WERI-Rb-1 (cell line): Measurements from ENCODE around the gene GIPC1.
"Not testable (repeated sequence)": the region's sequence is repeated elsewhere in the genome, so short reads cannot be mapped to it uniquely, and the experiment has no call there.

Experiments
- DNase-seq: peaks from one replicate; pipeline ENCODE4 v3.0.0-alpha.2; 2020
- H3K27ac ChIP-seq: fragments of 250-450 bp; sonication (Bioruptor Pico); 2 replicates; pipeline ENCODE4 v1.5.1; 2020; ENCODE audit warnings: mild to moderate bottlenecking, moderate library complexity
- H3K27me3 ChIP-seq: fragments of 250-450 bp; sonication (Bioruptor Pico); 2 replicates; pipeline ENCODE4 v1.5.1; 2021; ENCODE audit warnings: mild to moderate bottlenecking, low read depth, moderate library complexity; ENCODE audit not compliant: insufficient read depth, severe bottlenecking
- H3K36me3 ChIP-seq: fragments of 250-450 bp; sonication (Bioruptor Pico); 2 replicates; pipeline ENCODE4 v1.5.1; 2020; ENCODE audit warnings: mild to moderate bottlenecking, moderate library complexity
- H3K4me3 ChIP-seq: 2 replicates; pipeline ENCODE4 v1.5.1; 2011; ENCODE audit warnings: low read depth, mild to moderate bottlenecking, control low read depth, low read length
- H3K9me3 ChIP-seq: fragments of 250-450 bp; sonication (Bioruptor Pico); 2 replicates; pipeline ENCODE4 v1.5.1; 2021; ENCODE audit warnings: mild to moderate bottlenecking, moderate library complexity; ENCODE audit not compliant: severe bottlenecking
- CTCF ChIP-seq: IDR thresholded peaks from 2 replicates; pipeline ENCODE4 v1.5.1; 2011; ENCODE audit warnings: low read depth, mild to moderate bottlenecking, control low read depth, inconsistent platforms, low read length

Gene GIPC1

DNA sequence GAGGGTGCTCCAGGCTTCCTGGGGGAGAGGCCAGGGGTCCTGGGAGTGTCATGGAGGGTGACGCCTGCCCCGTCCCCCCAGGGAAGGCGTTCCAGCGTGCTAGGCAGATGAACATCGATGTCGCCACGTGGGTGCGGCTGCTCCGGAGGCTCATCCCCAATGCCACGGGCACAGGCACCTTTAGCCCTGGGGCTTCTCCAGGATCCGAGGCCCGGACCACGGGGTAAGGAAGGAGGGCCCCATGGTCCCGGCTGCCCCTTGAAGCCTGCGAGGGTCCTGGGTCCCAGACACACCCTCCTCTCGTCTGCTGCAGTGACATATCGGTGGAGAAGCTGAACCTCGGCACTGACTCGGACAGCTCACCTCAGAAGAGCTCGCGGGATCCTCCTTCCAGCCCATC is 32.2 kb downstream of the GIPC1 start:
- no peak overlapping the region for H3K27ac ChIP-seq
- H3K36me3 ChIP-seq, result peaks cover 58% of the 10 kb centered on the region
- no peak overlapping the region for H3K4me3 ChIP-seq
- no peak for TF ChIP-seq CTCF
- H3K27me3 ChIP-seq, result no peaks in the 10 kb centered on the region
- H3K9me3 ChIP-seq, result no peaks in the 10 kb centered on the region
- no peak for DNase-seq

DNA sequence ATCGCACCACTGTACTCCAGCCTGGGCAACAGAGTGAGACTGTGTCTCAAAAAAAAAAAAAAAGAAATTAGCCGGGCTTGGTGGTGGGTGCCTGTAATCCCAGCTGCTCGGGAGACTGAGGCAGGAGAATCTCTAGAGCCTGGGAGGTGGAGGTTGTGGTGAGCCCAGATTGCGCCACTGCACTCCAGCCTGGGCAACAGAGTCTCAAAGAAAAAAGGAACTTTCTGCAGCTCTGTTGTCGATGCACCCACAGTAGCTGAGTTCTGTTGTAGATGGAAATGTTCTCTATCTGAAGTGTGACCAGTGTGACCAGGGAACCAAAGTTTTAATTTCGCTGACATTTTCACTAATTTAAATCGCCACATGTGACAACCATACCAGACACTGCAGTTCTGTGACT is 33.5 kb downstream of the GIPC1 start:
- not testable (repeated sequence) for DNase-seq, H3K9me3 ChIP-seq, H3K27me3 ChIP-seq, H3K4me3 ChIP-seq, H3K27ac ChIP-seq
- peaks cover 54% of the 10 kb centered on the region for H3K36me3 ChIP-seq

GRCh38 chr19:14460935-14461334 is 35.0 kb downstream of the GIPC1 start:
- no peak for TF ChIP-seq CTCF

DNA sequence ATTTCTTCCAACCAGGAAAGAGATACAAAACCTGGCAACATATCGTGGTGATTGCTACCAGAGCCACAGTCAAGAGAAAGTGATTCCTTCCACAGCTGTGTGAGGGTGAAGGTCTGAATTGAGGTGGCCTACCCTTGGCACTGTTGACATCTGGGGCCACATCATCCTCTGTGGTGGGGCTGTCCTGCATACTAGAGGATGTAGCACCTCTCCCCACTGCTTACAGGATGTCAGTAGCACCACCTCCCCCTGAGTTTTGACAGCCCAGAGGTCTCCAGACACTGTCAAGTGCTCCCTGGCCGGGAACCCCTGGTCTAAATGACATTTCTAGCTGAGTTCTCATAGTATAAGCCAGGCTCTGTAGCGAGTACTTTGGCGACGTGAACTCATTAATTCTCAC is 36.2 kb downstream of the GIPC1 start:
- no peaks in the 10 kb centered on the region for H3K9me3 ChIP-seq
- no peak for TF ChIP-seq CTCF
- DNase-seq, result no peak
- no peak overlapping the region for H3K4me3 ChIP-seq
- peaks cover 38% of the 10 kb centered on the region for H3K36me3 ChIP-seq
- no peaks in the 10 kb centered on the region for H3K27me3 ChIP-seq
- no peak overlapping the region for H3K27ac ChIP-seq

More at GRCh38 chr19:14460935-14461334, 35.0 kb downstream of the GIPC1 start:
- H3K9me3 ChIP-seq, result no peaks in the 10 kb centered on the region
- no peak overlapping the region for H3K27ac ChIP-seq
- no peak for DNase-seq
- no peak overlapping the region for H3K4me3 ChIP-seq
- H3K27me3 ChIP-seq, result no peaks in the 10 kb centered on the region
- peaks cover 41% of the 10 kb centered on the region for H3K36me3 ChIP-seq

GRCh38 chr19:14452303-14452702 is 43.6 kb downstream of the GIPC1 start:
- not testable (repeated sequence) for DNase-seq, H3K4me3 ChIP-seq, H3K9me3 ChIP-seq, H3K27ac ChIP-seq, H3K27me3 ChIP-seq
- peaks cover 59% of the 10 kb centered on the region for H3K36me3 ChIP-seq

DNA sequence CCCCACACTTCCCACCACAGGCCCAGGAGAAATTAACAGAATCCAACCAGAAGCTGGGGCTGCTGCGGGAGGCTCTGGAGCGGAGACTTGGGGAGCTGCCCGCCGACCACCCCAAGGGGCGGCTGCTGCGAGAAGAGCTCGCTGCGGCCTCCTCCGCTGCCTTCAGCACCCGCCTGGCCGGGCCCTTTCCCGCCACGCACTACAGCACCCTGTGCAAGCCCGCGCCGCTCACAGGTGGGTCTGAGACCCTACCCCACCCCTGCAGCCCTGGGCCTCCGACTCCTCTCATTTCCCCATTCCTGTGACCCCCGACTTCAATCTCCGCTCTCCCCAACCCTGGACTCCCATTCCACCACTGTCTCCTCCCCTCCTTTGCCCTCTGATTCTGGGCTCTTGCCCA is 45.1 kb downstream of the GIPC1 start:
- no peak for TF ChIP-seq CTCF
- Histone ChIP-seq H3K9me3 (no peaks in the 10 kb centered on the region), H3K27ac (no peak overlapping the region), H3K4me3 (no peak overlapping the region), H3K36me3 (peaks cover 73% of the 10 kb centered on the region), H3K27me3 (no peaks in the 10 kb centered on the region)
- DNase-seq, result no peak

DNA sequence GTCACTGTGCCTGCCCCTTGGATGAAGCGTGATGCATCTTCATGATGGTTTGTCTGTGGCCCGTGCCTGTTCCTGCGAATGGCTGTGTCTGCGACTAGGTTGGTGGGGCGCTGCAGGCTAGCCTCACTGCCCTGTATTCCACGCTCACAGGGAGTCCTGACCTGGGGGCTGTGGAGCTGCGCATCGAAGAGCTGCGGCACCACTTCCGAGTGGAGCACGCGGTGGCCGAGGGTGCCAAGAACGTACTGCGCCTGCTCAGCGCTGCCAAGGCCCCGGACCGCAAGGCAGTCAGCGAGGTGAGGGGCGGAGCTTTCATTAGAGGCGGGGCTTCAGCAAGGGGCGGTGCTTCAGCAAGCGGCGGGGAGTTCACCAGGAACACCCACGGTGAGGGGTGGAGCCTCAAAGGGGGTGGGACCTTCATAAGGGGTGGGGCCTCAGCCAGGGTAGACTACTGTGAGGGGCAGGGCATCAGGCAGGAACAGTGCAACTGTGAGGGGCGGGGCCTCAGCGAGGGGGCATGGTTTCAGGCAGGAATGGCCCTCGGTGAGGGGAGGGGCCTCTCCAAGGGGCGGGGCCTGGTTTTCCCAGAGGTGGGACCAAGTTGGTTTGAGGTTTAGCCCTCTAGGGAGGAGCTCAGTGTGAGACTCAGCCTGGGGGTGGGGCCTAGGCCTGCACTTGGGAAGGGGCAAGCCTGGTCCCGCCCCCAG is 45.6 kb downstream of the GIPC1 start:
- TF ChIP-seq CTCF, result no peak
- peak; percentile 86 for DNase-seq
- H3K27me3 ChIP-seq, result no peaks in the 10 kb centered on the region
- H3K9me3 ChIP-seq, result no peaks in the 10 kb centered on the region
- H3K36me3 ChIP-seq, result peaks cover 77% of the 10 kb centered on the region
- H3K4me3 ChIP-seq, result no peak overlapping the region
- no peak overlapping the region for H3K27ac ChIP-seq
